Measurements from ENCODE around the gene SLC22A7. TPM values are rescaled to one million over a fixed set of nuclear protein-coding genes. Genes with fewer than 3 reads are reported as not detected.

Gene SLC22A7
- total and polyA plus RNA-seq, 3 donors from 2014 or later: not detected

- no peak for DNase-seq
- Histone ChIP-seq H3K9me3 (no peaks in the 10 kb centered on the region), H3K4me1 (no peaks in the 10 kb centered on the region), H3K36me3 (ENCODE audit: low read depth, missing control alignments) (no peaks in the 10 kb centered on the region), H3K27me3 (no peaks in the 10 kb centered on the region), H3K27ac (no peak overlapping the region), H3K4me3 (no peak overlapping the region)
- intact Hi-C loops (cut with DNase I; ENCODE audit: low total_unique reads): no loop called here
- 93 to 95% methylated on average over 5 of the region's 5 CpGs for WGBS, 2 donors
- TF ChIP-seq POLR2A (IDR thresholded peaks at IDR 0.05) (no peak), CTCF (IDR thresholded peaks at IDR 0.05) (no peak)
Observed at GRCh38 chr6:43296780-43297497, 1.1 kb upstream of the SLC22A7 start.

DNA sequence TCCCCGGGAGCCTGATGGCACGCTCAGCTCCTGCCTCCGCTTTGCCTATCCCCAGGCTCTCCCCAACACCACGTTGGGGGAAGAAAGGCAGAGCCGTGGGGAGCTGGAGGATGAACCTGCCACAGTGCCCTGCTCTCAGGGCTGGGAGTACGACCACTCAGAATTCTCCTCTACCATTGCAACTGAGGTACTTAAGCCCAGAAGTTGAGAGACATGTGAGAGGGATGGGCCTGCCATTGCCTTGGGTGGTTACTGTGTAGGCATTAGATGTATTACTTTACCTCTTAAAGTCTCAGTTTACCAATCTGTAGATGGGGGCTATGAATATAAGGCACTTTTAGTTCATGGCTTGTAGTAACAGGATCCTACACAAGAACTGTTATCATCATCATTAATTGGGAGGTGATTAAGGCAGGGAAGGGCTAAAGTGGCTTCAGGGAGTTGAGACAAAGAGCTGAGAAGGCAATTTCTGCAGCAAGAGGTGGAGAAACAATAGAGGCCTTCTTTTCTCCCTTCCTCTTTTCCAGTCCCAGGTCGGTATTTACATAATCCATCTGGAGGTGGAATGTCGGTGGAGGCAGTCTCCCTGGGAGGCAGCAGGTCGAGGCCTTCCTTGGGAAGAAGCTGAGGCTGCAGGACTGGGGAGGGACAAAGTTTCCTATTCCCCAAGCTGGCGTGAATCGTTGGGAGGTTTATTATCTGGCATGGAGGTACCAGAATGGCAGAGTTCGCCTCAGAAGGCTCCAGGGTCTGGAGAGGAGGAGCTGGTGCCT is 691 bp downstream of the SLC22A7 start:
- Histone ChIP-seq H3K27ac (no peak overlapping the region), H3K4me1 (no peaks in the 10 kb centered on the region), H3K36me3 (ENCODE audit: low read depth, missing control alignments) (no peaks in the 10 kb centered on the region), H3K27me3 (no peaks in the 10 kb centered on the region), H3K9me3 (no peaks in the 10 kb centered on the region), H3K4me3 (no peak overlapping the region)
- 75 to 78% methylated on average over 12 of the region's 12 CpGs for WGBS, 2 donors
- intact Hi-C loops (cut with DNase I; ENCODE audit: low total_unique reads): no loop called here
- TF ChIP-seq CTCF (IDR thresholded peaks at IDR 0.05): no peak
- TF ChIP-seq POLR2A (IDR thresholded peaks at IDR 0.05): no peak
- no peak for DNase-seq

- TF ChIP-seq CTCF (IDR thresholded peaks at IDR 0.05): no peak
- no peak for TF ChIP-seq POLR2A (IDR thresholded peaks at IDR 0.05)
- DNase-seq: no peak
Observed at GRCh38 chr6:43299338-43300293, 1.6 kb downstream of the SLC22A7 start.

GRCh38 chr6:43301081-43301870 is 3.2 kb downstream of the SLC22A7 start:
- WGBS, 2 donors: 90 to 95% methylated on average over 13 to 15 of the region's 15 CpGs
- no peak overlapping the region for H3K4me3 ChIP-seq
- no peak for DNase-seq
- TF ChIP-seq POLR2A (IDR thresholded peaks at IDR 0.05) (no peak), CTCF (IDR thresholded peaks at IDR 0.05) (no peak)
- no peaks in the 10 kb centered on the region for H3K36me3 ChIP-seq (ENCODE audit: low read depth, missing control alignments)
- intact Hi-C loops (cut with DNase I; ENCODE audit: low total_unique reads): no loop called here
- H3K27ac ChIP-seq: no peak overlapping the region
- H3K27me3 ChIP-seq: no peaks in the 10 kb centered on the region
- no peaks in the 10 kb centered on the region for H3K4me1 ChIP-seq
- no peaks in the 10 kb centered on the region for H3K9me3 ChIP-seq

More at GRCh38 chr6:43299338-43300293, 1.6 kb downstream of the SLC22A7 start:
- no peaks in the 10 kb centered on the region for H3K4me1 ChIP-seq
- no peaks in the 10 kb centered on the region for H3K9me3 ChIP-seq
- intact Hi-C loops (cut with DNase I; ENCODE audit: low total_unique reads): no loop called here
- H3K27me3 ChIP-seq: no peaks in the 10 kb centered on the region
- no peaks in the 10 kb centered on the region for H3K36me3 ChIP-seq (ENCODE audit: low read depth, missing control alignments)
- WGBS, 2 donors: 82 to 89% methylated on average over 17 to 18 of the region's 18 CpGs
- H3K4me3 ChIP-seq: no peak overlapping the region
- H3K27ac ChIP-seq: no peak overlapping the region

Measured in testis (tissue), 3 donors.